Stimulated activated CD4-positive, alpha-beta T cell treated with anti-CD3 and anti-CD28 coated beads, TNF-alpha, amount 100 ng/mL, for 1 hour (primary cell): ENCODE data around the gene GPR21.

ENCODE experiments used
- DNase-seq, 3 donors: peaks; one replicate each; pipeline ENCODE4 v3.0.0-alpha.2; 2020; ENCODE audit warnings: low read depth in 3 of 3, low spot score in 1 of 3

Gene GPR21

GRCh38 chr9:123063177-123063598 is 29.7 kb downstream of the GPR21 start:
- no peak for DNase-seq

GRCh38 chr9:123063896-123064295 is 30.4 kb downstream of the GPR21 start:
- DNase-seq = no peak

GRCh38 chr9:123064716-123065115 is 31.2 kb downstream of the GPR21 start:
- no peak for DNase-seq

GRCh38 chr9:123065196-123065595 is 31.7 kb downstream of the GPR21 start:
- no peak for DNase-seq

- no peak for DNase-seq
Measured at GRCh38 chr9:123067136-123067535, 33.7 kb downstream of the GPR21 start.

- no peak for DNase-seq
Measured at GRCh38 chr9:123069010-123069481, 35.6 kb downstream of the GPR21 start.

- no peak for DNase-seq
Measured at GRCh38 chr9:123070198-123070597, 36.7 kb downstream of the GPR21 start.

- DNase-seq = no peak
Measured at GRCh38 chr9:123072407-123072995, 39.0 kb downstream of the GPR21 start.

GRCh38 chr9:123073441-123073840 is 40.0 kb downstream of the GPR21 start:
- DNase-seq = no peak

GRCh38 chr9:123073991-123074422 is 40.5 kb downstream of the GPR21 start:
- no peak for DNase-seq

- no peak for DNase-seq
Measured at GRCh38 chr9:123074628-123075027, 41.2 kb downstream of the GPR21 start.

- no peak for DNase-seq
Measured at GRCh38 chr9:123080444-123080843, 47.0 kb downstream of the GPR21 start.

- DNase-seq = no peak
Measured at GRCh38 chr9:123081824-123082223, 48.4 kb downstream of the GPR21 start.

- DNase-seq = no peak
Measured at GRCh38 chr9:123083680-123084079, 50.2 kb downstream of the GPR21 start.

GRCh38 chr9:123084256-123084655 is 50.8 kb downstream of the GPR21 start:
- DNase-seq = no peak
